OCI-LY1 (cell line): ENCODE results near the gene SPATA21.
A peak's percentile ranks its signal among the peaks of the same experiment; 100 is the strongest.

Experiments used
- H2AFZ ChIP-seq: fragments of 200-600 bp; sonication (generic), shearing (Covaris generic); 2 replicates; pipeline ENCODE4 v1.6.0; 2014; ENCODE audit warnings: antibody characterized with exemption, mild to moderate bottlenecking, low read length
- H3F3A ChIP-seq: fragments of 200-600 bp; sonication (generic), shearing (Covaris generic); 2 replicates; pipeline ENCODE4 v1.6.0; 2014; ENCODE audit warnings: mild to moderate bottlenecking, antibody characterized with exemption, low read length, moderate library complexity; ENCODE audit not compliant: insufficient read depth
- H3K27ac ChIP-seq: fragments of 200-600 bp; sonication (generic); 2 replicates; pipeline ENCODE4 v1.5.1; 2014; ENCODE audit warnings: low read length, mixed run types, mild to moderate bottlenecking, low read depth; ENCODE audit not compliant: poor library complexity, severe bottlenecking
- H3K27me3 ChIP-seq: fragments of 200-600 bp; sonication (generic); 2 replicates; pipeline ENCODE4 v1.6.0; 2014; ENCODE audit warnings: antibody characterized with exemption, mild to moderate bottlenecking, low read length, moderate library complexity; ENCODE audit not compliant: insufficient read depth
- H3K36me3 ChIP-seq: fragments of 200-600 bp; sonication (generic); 2 replicates; pipeline ENCODE4 v1.6.1; 2014; ENCODE audit warnings: mild to moderate bottlenecking, antibody characterized with exemption, low read length, moderate library complexity, mixed read lengths; ENCODE audit not compliant: insufficient read depth
- H3K4me1 ChIP-seq: fragments of 200-600 bp; sonication (generic); 2 replicates; pipeline ENCODE4 v1.5.1; 2014; ENCODE audit warnings: mild to moderate bottlenecking, low read length, moderate library complexity; ENCODE audit not compliant: insufficient read depth, severe bottlenecking
- H3K4me2 ChIP-seq: fragments of 200-600 bp; sonication (generic), shearing (Covaris generic); 2 replicates; pipeline ENCODE4 v1.6.1; 2014; ENCODE audit warnings: low read length
- H3K4me3 ChIP-seq: fragments of 200-600 bp; sonication (generic); 2 replicates; pipeline ENCODE4 v1.5.1; 2014; ENCODE audit warnings: low read length, low read depth, mild to moderate bottlenecking, mixed read lengths; ENCODE audit not compliant: poor library complexity, severe bottlenecking
- H3K79me2 ChIP-seq: fragments of 200-600 bp; shearing (Covaris generic); 2 replicates; pipeline ENCODE4 v1.6.1; 2016; ENCODE audit warnings: mixed run types, low read length, mixed read lengths; ENCODE audit not compliant: insufficient read depth
- H3K9ac ChIP-seq: fragments of 200-600 bp; sonication (generic), shearing (Covaris generic); 2 replicates; pipeline ENCODE4 v1.6.1; 2014; ENCODE audit warnings: mild to moderate bottlenecking, low read length, mixed read lengths
- H3K9me2 ChIP-seq: fragments of 200-600 bp; sonication (generic), shearing (Covaris generic); 2 replicates; pipeline ENCODE4 v1.6.1; 2014; ENCODE audit warnings: low read depth, mild to moderate bottlenecking, low read length, mixed read lengths
- H3K9me3 ChIP-seq: fragments of 200-600 bp; shearing (Covaris generic); 2 replicates; pipeline ENCODE4 v1.6.1; 2014; ENCODE audit warnings: low read length, mixed read lengths
- H4K20me1 ChIP-seq: fragments of 200-600 bp; sonication (generic), shearing (Covaris generic); 2 replicates; pipeline ENCODE4 v1.6.0; 2016; ENCODE audit warnings: mild to moderate bottlenecking, low read length; ENCODE audit not compliant: insufficient read depth
- EZH2 ChIP-seq: fragments of 200-600 bp; sonication (generic), shearing (Covaris generic); IDR thresholded peaks from 2 replicates; pipeline ENCODE4 v1.8.0; 2017; ENCODE audit warnings: borderline replicate concordance, mixed run types, mild to moderate bottlenecking, antibody characterized with exemption, low read length, moderate library complexity, mixed read lengths
- TF ChIP-seq, protein P1 (sequence below): fragments of 200-600 bp; sonication (generic), shearing (Covaris generic); IDR thresholded peaks from 2 replicates; pipeline ENCODE4 v1.5.1; 2017; ENCODE audit warnings: mild to moderate bottlenecking, antibody characterized with exemption, low read length, moderate library complexity, mixed read lengths

The SPATA21 gene

DNA sequence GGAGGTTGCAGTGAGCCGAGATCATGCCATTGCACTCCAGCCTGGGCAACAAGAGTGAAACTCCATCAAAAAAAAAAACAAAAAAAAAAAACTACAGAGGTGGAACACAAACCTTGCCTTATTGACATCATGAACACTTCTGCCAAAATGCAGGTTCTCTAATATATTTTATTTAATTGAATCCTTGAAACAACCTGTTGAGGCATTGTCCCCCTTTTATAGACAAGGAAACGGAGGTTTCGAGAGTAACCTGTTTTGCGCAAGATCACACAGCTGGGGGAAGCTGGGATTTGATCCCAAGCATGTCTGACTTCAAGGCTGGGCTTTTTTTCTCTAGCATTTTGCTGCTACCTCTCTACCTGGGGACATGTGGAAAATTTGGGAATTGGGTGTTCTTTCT, 67.4 kb downstream of the SPATA21 start:
- no peaks in the 10 kb centered on the region for H3K9me3 ChIP-seq
- no peaks in the 10 kb centered on the region for H4K20me1 ChIP-seq
- H3K27ac ChIP-seq = no peak overlapping the region
- no peaks in the 10 kb centered on the region for H3F3A ChIP-seq
- H3K4me1 ChIP-seq = peaks cover 22% of the 10 kb centered on the region
- no peak overlapping the region for H2AFZ ChIP-seq
- no peak overlapping the region for H3K4me3 ChIP-seq
- H3K9ac ChIP-seq = no peak overlapping the region
- H3K36me3 ChIP-seq = peaks cover 6% of the 10 kb centered on the region; the same call in 1 of the 2 replicates
- TF ChIP-seq, protein P1, sequence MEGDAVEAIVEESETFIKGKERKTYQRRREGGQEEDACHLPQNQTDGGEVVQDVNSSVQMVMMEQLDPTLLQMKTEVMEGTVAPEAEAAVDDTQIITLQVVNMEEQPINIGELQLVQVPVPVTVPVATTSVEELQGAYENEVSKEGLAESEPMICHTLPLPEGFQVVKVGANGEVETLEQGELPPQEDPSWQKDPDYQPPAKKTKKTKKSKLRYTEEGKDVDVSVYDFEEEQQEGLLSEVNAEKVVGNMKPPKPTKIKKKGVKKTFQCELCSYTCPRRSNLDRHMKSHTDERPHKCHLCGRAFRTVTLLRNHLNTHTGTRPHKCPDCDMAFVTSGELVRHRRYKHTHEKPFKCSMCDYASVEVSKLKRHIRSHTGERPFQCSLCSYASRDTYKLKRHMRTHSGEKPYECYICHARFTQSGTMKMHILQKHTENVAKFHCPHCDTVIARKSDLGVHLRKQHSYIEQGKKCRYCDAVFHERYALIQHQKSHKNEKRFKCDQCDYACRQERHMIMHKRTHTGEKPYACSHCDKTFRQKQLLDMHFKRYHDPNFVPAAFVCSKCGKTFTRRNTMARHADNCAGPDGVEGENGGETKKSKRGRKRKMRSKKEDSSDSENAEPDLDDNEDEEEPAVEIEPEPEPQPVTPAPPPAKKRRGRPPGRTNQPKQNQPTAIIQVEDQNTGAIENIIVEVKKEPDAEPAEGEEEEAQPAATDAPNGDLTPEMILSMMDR = no peak
- no peak for TF ChIP-seq EZH2
- no peaks in the 10 kb centered on the region for H3K27me3 ChIP-seq
- no peak overlapping the region for H3K4me2 ChIP-seq
- no peaks in the 10 kb centered on the region for H3K9me2 ChIP-seq
- peaks cover 70% of the 10 kb centered on the region for H3K79me2 ChIP-seq

DNA sequence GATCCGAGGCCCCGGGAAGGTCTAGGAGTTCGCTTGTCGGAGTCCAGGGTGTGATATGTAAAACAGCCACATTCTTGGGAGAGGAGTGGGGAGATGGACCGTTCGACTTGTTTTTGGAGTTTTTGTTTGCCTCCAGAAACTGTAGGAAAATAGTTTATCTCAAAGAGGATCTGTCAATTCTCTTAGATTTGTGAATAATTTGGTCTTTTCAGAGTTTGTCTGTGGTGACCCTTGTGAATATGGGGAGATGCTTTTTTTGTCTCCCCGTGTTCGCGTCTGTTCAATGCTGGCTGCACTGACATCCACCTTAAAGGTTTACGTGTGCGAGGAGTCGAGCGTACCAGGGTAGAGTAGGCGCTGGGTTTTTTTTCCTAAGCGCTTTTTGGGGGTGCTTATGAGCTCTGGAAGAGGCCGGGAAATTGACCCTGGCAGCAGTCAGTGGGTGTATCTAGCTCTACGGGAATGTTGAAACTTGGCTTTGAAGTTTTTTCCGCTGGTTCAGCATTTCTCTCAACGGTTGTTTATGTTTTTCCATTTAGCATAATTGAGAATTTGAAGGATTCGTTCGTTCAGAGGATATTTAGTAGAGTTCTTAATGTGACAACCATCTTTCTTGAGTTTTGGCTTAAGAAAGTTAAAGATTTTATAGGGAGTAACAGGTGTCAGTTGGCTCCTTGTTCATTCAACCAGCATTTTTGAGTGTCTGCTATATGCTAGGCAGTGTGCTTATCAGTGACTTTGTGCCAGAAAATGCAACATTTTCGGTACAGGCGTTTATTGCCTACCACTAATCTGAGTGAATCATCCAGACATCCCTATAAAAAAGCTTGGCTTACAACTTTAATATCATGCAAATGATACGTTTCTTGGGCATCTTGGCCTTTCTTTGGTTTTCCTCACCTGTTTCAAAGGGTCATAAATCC, 69.0 kb downstream of the SPATA21 start:
- Histone ChIP-seq H3K4me3 (peak overlapping the region; percentile 90), H3F3A (no peaks in the 10 kb centered on the region), H3K36me3 (peaks cover 6% of the 10 kb centered on the region; the same call in 1 of the 2 replicates), H3K79me2 (peaks cover 56% of the 10 kb centered on the region), H3K4me1 (peaks cover 28% of the 10 kb centered on the region), H3K9me2 (no peaks in the 10 kb centered on the region), H3K27me3 (no peaks in the 10 kb centered on the region), H3K4me2 (peak overlapping the region; percentile 70), H4K20me1 (no peaks in the 10 kb centered on the region), H2AFZ (no peak overlapping the region), H3K9me3 (no peaks in the 10 kb centered on the region), H3K9ac (peak overlapping the region; percentile 92), H3K27ac (peak overlapping the region; percentile 55)
- no peak for TF ChIP-seq EZH2
- TF ChIP-seq, protein P1 = no peak

DNA sequence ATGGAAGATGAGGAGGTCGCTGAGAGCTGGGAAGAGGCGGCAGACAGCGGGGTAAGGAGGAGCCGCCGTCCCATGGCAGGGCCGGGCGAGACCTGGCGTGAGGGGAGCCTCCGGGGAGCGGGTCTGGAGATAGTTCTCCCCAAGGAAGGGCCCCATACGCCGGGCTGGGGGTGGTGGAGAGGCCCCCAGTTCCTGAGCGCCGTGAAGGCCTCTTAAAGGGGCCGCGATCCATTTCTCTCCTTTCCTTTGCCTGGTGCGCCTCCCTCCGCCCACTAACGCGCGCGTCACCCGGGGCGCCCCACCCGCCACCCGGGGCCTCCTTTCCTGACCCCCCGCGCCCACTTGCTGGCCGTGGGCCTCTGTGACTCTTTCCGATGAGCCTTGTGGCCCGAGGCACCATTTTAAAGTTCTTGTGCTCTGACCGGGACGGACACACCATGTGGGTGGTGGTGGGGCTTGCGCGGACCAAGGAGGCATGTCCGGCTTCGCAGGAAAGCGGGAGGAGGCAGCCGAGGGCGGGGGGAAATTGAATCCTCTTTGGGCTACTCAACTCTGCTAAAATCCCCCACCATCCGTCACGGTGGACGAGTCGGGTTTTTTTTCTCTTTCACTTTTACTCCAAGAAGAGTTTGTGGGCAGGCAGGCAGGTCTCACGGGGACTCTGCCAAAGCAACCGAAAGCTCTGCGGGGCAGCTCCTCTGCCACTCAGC, 69.8 kb downstream of the SPATA21 start:
- H3K9me3 ChIP-seq = no peaks in the 10 kb centered on the region
- H3K4me1 ChIP-seq = peaks cover 31% of the 10 kb centered on the region
- H3K4me3 ChIP-seq = peak overlapping the region; percentile 90
- H3K4me2 ChIP-seq = peak overlapping the region; percentile 70
- H2AFZ ChIP-seq = no peak overlapping the region
- H4K20me1 ChIP-seq = no peaks in the 10 kb centered on the region
- H3K9me2 ChIP-seq = no peaks in the 10 kb centered on the region
- peak overlapping the region; percentile 55 for H3K27ac ChIP-seq
- H3K79me2 ChIP-seq = peaks cover 49% of the 10 kb centered on the region
- no peaks in the 10 kb centered on the region for H3F3A ChIP-seq
- TF ChIP-seq, protein P1 = 0 out of 2 replicates have a peak, but pooled peaks have one; percentile 19
- no peak for TF ChIP-seq EZH2
- peak overlapping the region; percentile 92 for H3K9ac ChIP-seq
- H3K27me3 ChIP-seq = no peaks in the 10 kb centered on the region
- peaks cover 1% of the 10 kb centered on the region; the same call in 1 of the 2 replicates for H3K36me3 ChIP-seq
